Globus pallidus (tissue), 1 donor: ENCODE results near the gene MMAA.
"Not testable (repeated sequence)": the region's sequence is repeated elsewhere in the genome, so short reads cannot be mapped to it uniquely, and the experiment has no call there.

Experiments
- DNase-seq: peaks from one replicate; pipeline ENCODE4 v3.0.0-alpha.2; 2015; ENCODE audit warnings: low spot score

Gene MMAA

GRCh38 chr4:145635117-145635516, 15.9 kb downstream of the MMAA start:
- no peak for DNase-seq

- DNase-seq = no peak
These were observed 16.4 kb downstream of the MMAA start for GRCh38 chr4:145635630-145636029.

GRCh38 chr4:145639186-145639698, 20.1 kb downstream of the MMAA start:
- DNase-seq = no peak

GRCh38 chr4:145640236-145640635, 21.1 kb downstream of the MMAA start:
- DNase-seq = not testable (repeated sequence)

GRCh38 chr4:145643295-145643694, 24.1 kb downstream of the MMAA start:
- no peak for DNase-seq

- DNase-seq = no peak
These were observed 25.5 kb downstream of the MMAA start for GRCh38 chr4:145644699-145645098.

GRCh38 chr4:145656156-145656555, 37.0 kb downstream of the MMAA start:
- DNase-seq = no peak

GRCh38 chr4:145660064-145660463, 40.9 kb downstream of the MMAA start:
- DNase-seq = no peak

GRCh38 chr4:145663194-145663593, 44.0 kb downstream of the MMAA start:
- DNase-seq = no peak

- DNase-seq = no peak
These were observed 46.6 kb downstream of the MMAA start for GRCh38 chr4:145665773-145666172.

- no peak for DNase-seq
These were observed 51.2 kb downstream of the MMAA start for GRCh38 chr4:145670422-145670821.

- DNase-seq = no peak
These were observed 60.3 kb downstream of the MMAA start for GRCh38 chr4:145679520-145679919.

- DNase-seq = no peak
These were observed 60.8 kb downstream of the MMAA start, which contains the start of gene C4orf51 for GRCh38 chr4:145679991-145680455. Gene C4orf51, plus strand, starts transcription at chr4:145680146. Its CDS starts 58 bp downstream, at chr4:145680204.

- no peak for DNase-seq
These were observed 61.7 kb downstream of the MMAA start for GRCh38 chr4:145680902-145681301.

- no peak for DNase-seq
These were observed 62.3 kb downstream of the MMAA start for GRCh38 chr4:145681518-145681917.

- no peak for DNase-seq
These were observed 62.8 kb downstream of the MMAA start for GRCh38 chr4:145681956-145682355.

GRCh38 chr4:145686991-145687390, 67.8 kb downstream of the MMAA start:
- DNase-seq = no peak

GRCh38 chr4:145690610-145691009, 71.4 kb downstream of the MMAA start:
- no peak for DNase-seq

GRCh38 chr4:145691416-145691815, 72.2 kb downstream of the MMAA start:
- not testable (repeated sequence) for DNase-seq

- no peak for DNase-seq
These were observed 75.7 kb downstream of the MMAA start for GRCh38 chr4:145694929-145695328.

- DNase-seq = no peak
These were observed 78.1 kb downstream of the MMAA start for GRCh38 chr4:145697332-145697731.

GRCh38 chr4:145698507-145698906, 79.3 kb downstream of the MMAA start:
- DNase-seq = no peak

GRCh38 chr4:145703850-145704497, 84.8 kb downstream of the MMAA start:
- no peak for DNase-seq

GRCh38 chr4:145709336-145709735, 90.2 kb downstream of the MMAA start:
- no peak for DNase-seq
